Measurements from ENCODE around the gene SLC22A23. TPM values are rescaled to one million over a fixed set of nuclear protein-coding genes. Genes with fewer than 3 reads are reported as not detected.

SLC22A23 gene
- total RNA-seq, 1 donor from 2014 or later, result 19.2 TPM

- Histone ChIP-seq H3K27me3 (no peaks in the 10 kb centered on the region), H3K9me3 (no peaks in the 10 kb centered on the region), H3K36me3 (no peaks in the 10 kb centered on the region), H3K4me1 (peaks cover 27% of the 10 kb centered on the region), H3K27ac (peak overlapping the region; percentile 83), H3K4me3 (peak overlapping the region; percentile 99)
- ATAC-seq (no peak), DNase-seq (no peak)
- TF ChIP-seq CTCF (IDR thresholded peaks at IDR 0.05), result no peak
- intact Hi-C loops (cut with DNase I), result no loop called here
Observed at GRCh38 chr6:3258201-3258600, 198.6 kb downstream of the SLC22A23 start.

- Histone ChIP-seq H3K36me3 (no peaks in the 10 kb centered on the region), H3K4me3 (no peak overlapping the region), H3K9me3 (no peaks in the 10 kb centered on the region), H3K27me3 (peaks cover 3% of the 10 kb centered on the region), H3K4me1 (peaks cover 10% of the 10 kb centered on the region), H3K27ac (no peak overlapping the region)
- intact Hi-C loops (cut with DNase I), result no loop called here
- DNase-seq (no peak), ATAC-seq (no peak)
- TF ChIP-seq CTCF (IDR thresholded peaks at IDR 0.05), result no peak
Observed at GRCh38 chr6:3253597-3253961, 203.3 kb downstream of the SLC22A23 start.

GRCh38 chr6:3252861-3253596 lies 203.8 kb downstream of the SLC22A23 start:
- intact Hi-C loops (cut with DNase I), result no loop called here
- H3K27me3 ChIP-seq, result peaks cover 8% of the 10 kb centered on the region
- no peaks in the 10 kb centered on the region for H3K9me3 ChIP-seq
- TF ChIP-seq CTCF (IDR thresholded peaks at IDR 0.05), result no peak
- ATAC-seq (peak; percentile 4), DNase-seq (no peak)
- H3K4me1 ChIP-seq, result peaks cover 10% of the 10 kb centered on the region
- H3K36me3 ChIP-seq, result no peaks in the 10 kb centered on the region
- H3K27ac ChIP-seq, result no peak overlapping the region
- no peak overlapping the region for H3K4me3 ChIP-seq

- DNase-seq (no peak), ATAC-seq (no peak)
- no peak for TF ChIP-seq CTCF (IDR thresholded peaks at IDR 0.05)
- Histone ChIP-seq H3K36me3 (no peaks in the 10 kb centered on the region), H3K27me3 (peaks cover 11% of the 10 kb centered on the region), H3K9me3 (no peaks in the 10 kb centered on the region), H3K4me3 (no peak overlapping the region), H3K27ac (no peak overlapping the region), H3K4me1 (peaks cover 10% of the 10 kb centered on the region)
- intact Hi-C loops (cut with DNase I), result no loop called here
Observed at GRCh38 chr6:3252369-3252768, 204.5 kb downstream of the SLC22A23 start.

- Histone ChIP-seq H3K36me3 (no peaks in the 10 kb centered on the region), H3K4me3 (no peak overlapping the region), H3K27me3 (peaks cover 11% of the 10 kb centered on the region), H3K27ac (no peak overlapping the region), H3K4me1 (peaks cover 10% of the 10 kb centered on the region), H3K9me3 (no peaks in the 10 kb centered on the region)
- DNase-seq (peak; percentile 89), ATAC-seq (peak; percentile 95)
- intact Hi-C loops (cut with DNase I), result no loop called here
- peak; percentile 98 for TF ChIP-seq CTCF (IDR thresholded peaks at IDR 0.05)
Observed at GRCh38 chr6:3251462-3252314, 205.2 kb downstream of the SLC22A23 start.
